ENCODE measurements around the gene BBS12.

Gene BBS12

GRCh38 chr4:122765692-122766352 is 33.3 kb downstream of the BBS12 start:
- DNase-seq (ENCODE audit: insufficient read length, low spot score): no peak
- TF ChIP-seq POLR2A (IDR thresholded peaks at IDR 0.05; ENCODE audit: low read depth, low read length): no peak
- peak; percentile 88 for FAIRE-seq

- DNase-seq (ENCODE audit: insufficient read length, low spot score): no peak
- FAIRE-seq: no peak
- no peak for TF ChIP-seq POLR2A (IDR thresholded peaks at IDR 0.05; ENCODE audit: low read depth, low read length)
Observed at GRCh38 chr4:122766353-122766705, 33.8 kb downstream of the BBS12 start.

- FAIRE-seq (no peak), DNase-seq (ENCODE audit: insufficient read length, low spot score) (no peak)
- TF ChIP-seq POLR2A (IDR thresholded peaks at IDR 0.05; ENCODE audit: low read depth, low read length): no peak
Observed at GRCh38 chr4:122766950-122767349, 34.4 kb downstream of the BBS12 start.

- TF ChIP-seq POLR2A (IDR thresholded peaks at IDR 0.05; ENCODE audit: low read depth, low read length): no peak
- DNase-seq (ENCODE audit: insufficient read length, low spot score) (no peak), FAIRE-seq (no peak)
Observed at GRCh38 chr4:122771724-122772123, 39.2 kb downstream of the BBS12 start.

- FAIRE-seq: no peak
- no peak for DNase-seq (ENCODE audit: insufficient read length, low spot score)
- no peak for TF ChIP-seq POLR2A (IDR thresholded peaks at IDR 0.05; ENCODE audit: low read depth, low read length)
Observed at GRCh38 chr4:122772311-122772710, 39.8 kb downstream of the BBS12 start.

- no peak for DNase-seq (ENCODE audit: insufficient read length, low spot score)
- TF ChIP-seq POLR2A (IDR thresholded peaks at IDR 0.05; ENCODE audit: low read depth, low read length): no peak
- no peak for FAIRE-seq
Observed at GRCh38 chr4:122772986-122773385, 40.5 kb downstream of the BBS12 start.

- DNase-seq (ENCODE audit: insufficient read length, low spot score) (no peak), FAIRE-seq (no peak)
- TF ChIP-seq POLR2A (IDR thresholded peaks at IDR 0.05; ENCODE audit: low read depth, low read length): no peak
Observed at GRCh38 chr4:122775039-122775438, 42.5 kb downstream of the BBS12 start.

- FAIRE-seq (no peak), DNase-seq (ENCODE audit: insufficient read length, low spot score) (no peak)
- TF ChIP-seq POLR2A (IDR thresholded peaks at IDR 0.05; ENCODE audit: low read depth, low read length): no peak
Observed at GRCh38 chr4:122775987-122776836, 43.7 kb downstream of the BBS12 start.

- TF ChIP-seq POLR2A (IDR thresholded peaks at IDR 0.05; ENCODE audit: low read depth, low read length): no peak
- FAIRE-seq: no peak
- DNase-seq (ENCODE audit: insufficient read length, low spot score): no peak
Observed at GRCh38 chr4:122776916-122777315, 44.4 kb downstream of the BBS12 start.

- TF ChIP-seq POLR2A (IDR thresholded peaks at IDR 0.05; ENCODE audit: low read depth, low read length): no peak
- peak; percentile 6 for FAIRE-seq
- DNase-seq (ENCODE audit: insufficient read length, low spot score): no peak
Observed at GRCh38 chr4:122777846-122778673, 45.6 kb downstream of the BBS12 start.

GRCh38 chr4:122781486-122781885 is 49.0 kb downstream of the BBS12 start:
- TF ChIP-seq POLR2A (IDR thresholded peaks at IDR 0.05; ENCODE audit: low read depth, low read length): no peak
- FAIRE-seq: peak; percentile 57

GRCh38 chr4:122783301-122784215 is 51.1 kb downstream of the BBS12 start:
- FAIRE-seq: peak; percentile 98

More at GRCh38 chr4:122781486-122781885, 49.0 kb downstream of the BBS12 start:
- DNase-seq (ENCODE audit: insufficient read length, low spot score): no peak

GRCh38 chr4:122784261-122784660 is 51.8 kb downstream of the BBS12 start:
- FAIRE-seq: no peak
- no peak for DNase-seq (ENCODE audit: insufficient read length, low spot score)
- no peak for TF ChIP-seq POLR2A (IDR thresholded peaks at IDR 0.05; ENCODE audit: low read depth, low read length)

More at GRCh38 chr4:122783301-122784215, 51.1 kb downstream of the BBS12 start:
- no peak for TF ChIP-seq POLR2A (IDR thresholded peaks at IDR 0.05; ENCODE audit: low read depth, low read length)
- peak; percentile 54 for DNase-seq (ENCODE audit: insufficient read length, low spot score)
